Thyroid gland (tissue), 4 donors: Measurements from ENCODE around the gene USP16. TPM values are rescaled to one million over a fixed set of nuclear protein-coding genes. Genes with fewer than 3 reads are reported as not detected.

ENCODE experiments used
- DNase-seq, 2 donors: peaks; one replicate each; pipeline ENCODE4 v3.0.0-alpha.2; 2019
- H3K27ac ChIP-seq, 3 donors: fragments of 200-600 bp; sonication (generic); 1 replicate in 2 of 3; 2 replicates in 1 of 3; pipeline ENCODE4 v1.5.1; 2016 to 2019; ENCODE audit warnings: mild to moderate bottlenecking in 1 of 3, moderate library complexity in 1 of 3
- H3K27me3 ChIP-seq: fragments of 200-600 bp; sonication (generic); one replicate; pipeline ENCODE4 v1.5.1; 2019
- H3K36me3 ChIP-seq, 2 donors: fragments of 200-600 bp; sonication (generic); one replicate each; pipeline ENCODE4 v1.5.1; 2016 to 2019
- H3K4me1 ChIP-seq, 2 donors: fragments of 200-600 bp; sonication (generic); one replicate each; pipeline ENCODE4 v1.5.1; 2017 to 2019
- H3K4me3 ChIP-seq, 3 donors: fragments of 200-600 bp; sonication (generic); replicated peaks in 1 of 3; 1 replicate in 2 of 3; 2 replicates in 1 of 3; pipeline ENCODE4 v1.5.1; 2016; ENCODE audit warnings: mild to moderate bottlenecking in 1 of 3
- H3K9me3 ChIP-seq: fragments of 200-600 bp; sonication (generic); one replicate; pipeline ENCODE4 v1.5.1; 2017
- POLR2A ChIP-seq, 2 donors: fragments of 450-650 bp; IDR thresholded peaks; one replicate each; pipeline ENCODE4 v1.6.1; 2017; ENCODE audit warnings: antibody characterized with exemption in 2 of 2, mild to moderate bottlenecking in 2 of 2, moderate library complexity in 1 of 2
- whole genome bisulfite sequencing, 2 donors: methylation state at CpG; one replicate each; pipeline ENCODE4 v1.1.5; 2017; 5-methylcytosine and 5-hydroxymethylcytosine counted together
- intact Hi-C: fragments of 100-400 bp; cut with DNase I; formaldehyde crosslinking; loops from one replicate; pipeline ENCODE4 v1.15.1; 2023
- total RNA-seq, 4 donors: library from RNA; depleted of rRNA; stranded (reverse); fragments of >200 nt; gene quantifications; one replicate each; pipeline ENCODE4 v1.2.3, GENCODE V29; 2016
- TF ChIP-seq, protein P1 (sequence below), 6 experiments: fragments of 200-600 bp in 3 of 6; fragments of 450-650 bp in 3 of 6; sonication (generic) in 3 of 6; IDR thresholded peaks; one replicate each; pipeline ENCODE4 v1.5.1; 2016 to 2019; ENCODE audit warnings: antibody characterized with exemption in 6 of 6, mild to moderate bottlenecking in 2 of 6, inconsistent platforms in 1 of 6, moderate library complexity in 1 of 6

The USP16 gene
- total RNA-seq, 4 donors from 2014 or later, result 40.0 to 53.4 (median 45.7) TPM

DNA sequence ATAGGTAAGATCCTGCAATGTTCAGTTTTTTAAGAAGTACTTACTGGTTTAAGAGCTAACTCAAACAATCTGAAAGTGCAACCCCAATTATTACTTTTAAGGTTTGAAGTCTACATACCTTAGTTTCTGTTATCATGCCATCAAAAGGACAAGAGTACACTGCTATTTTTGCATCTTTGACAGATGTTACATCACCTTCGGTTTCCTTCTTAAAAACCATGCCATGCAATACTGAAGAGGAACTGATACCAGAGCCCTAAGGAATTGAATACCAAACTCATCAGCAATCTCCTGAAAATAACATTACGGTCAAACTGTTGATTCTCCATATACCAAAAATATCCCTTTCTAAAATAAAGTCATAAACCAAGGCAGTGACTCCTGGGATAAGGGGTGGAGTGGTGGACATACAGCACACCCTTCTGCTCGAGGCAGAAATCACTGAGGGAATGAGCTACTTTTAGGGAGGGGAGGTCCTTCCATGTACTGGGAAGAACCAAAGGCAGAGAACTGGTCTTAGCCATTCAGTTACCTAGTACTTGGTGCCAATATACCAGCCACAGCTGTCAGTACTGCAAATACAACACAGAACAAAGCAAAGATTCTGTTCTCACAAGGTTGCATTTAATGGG is 40.5 kb downstream of the USP16 start:
- 82 to 87% methylated on average over 3 of the region's 3 CpGs for WGBS, 2 donors

DNA sequence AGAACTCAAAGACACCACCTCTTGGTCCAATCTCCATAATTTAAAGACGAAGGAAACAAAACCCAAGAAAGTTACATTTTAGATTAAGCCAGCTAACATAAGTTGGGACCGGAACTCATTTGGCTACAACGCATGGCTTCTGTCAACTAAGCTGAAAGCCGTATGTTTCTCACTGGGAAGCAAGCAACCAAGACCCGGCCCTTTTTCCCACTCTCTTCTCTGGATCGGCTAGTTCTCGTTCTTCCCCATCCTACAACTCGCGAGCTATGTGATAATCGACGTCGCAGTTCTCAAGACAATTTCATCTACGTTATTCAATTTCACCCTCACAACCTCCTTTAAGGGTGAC is 48.4 kb downstream of the USP16 start:
- 0% methylated on average over 13 of the region's 13 CpGs for WGBS, 2 donors
- H3K4me3 ChIP-seq, result peak overlapping the region; percentile 72 to 96 (median 95)
- H3K4me1 ChIP-seq, result peaks cover 17% of the 10 kb centered on the region in 2 donors
- peaks cover 8 to 14% of the 10 kb centered on the region in 2 donors for H3K36me3 ChIP-seq
- no peaks in the 10 kb centered on the region for H3K9me3 ChIP-seq
- intact Hi-C loops, result loop anchor here (5.0 kb wide), 1 partner anchor 46 kb away; no protein-coding TSS in a partner anchor
- H3K27me3 ChIP-seq, result no peaks in the 10 kb centered on the region
- peak overlapping the region in 2 of 3 donors; percentile 84 to 92 for H3K27ac ChIP-seq
- TF ChIP-seq, protein P1, sequence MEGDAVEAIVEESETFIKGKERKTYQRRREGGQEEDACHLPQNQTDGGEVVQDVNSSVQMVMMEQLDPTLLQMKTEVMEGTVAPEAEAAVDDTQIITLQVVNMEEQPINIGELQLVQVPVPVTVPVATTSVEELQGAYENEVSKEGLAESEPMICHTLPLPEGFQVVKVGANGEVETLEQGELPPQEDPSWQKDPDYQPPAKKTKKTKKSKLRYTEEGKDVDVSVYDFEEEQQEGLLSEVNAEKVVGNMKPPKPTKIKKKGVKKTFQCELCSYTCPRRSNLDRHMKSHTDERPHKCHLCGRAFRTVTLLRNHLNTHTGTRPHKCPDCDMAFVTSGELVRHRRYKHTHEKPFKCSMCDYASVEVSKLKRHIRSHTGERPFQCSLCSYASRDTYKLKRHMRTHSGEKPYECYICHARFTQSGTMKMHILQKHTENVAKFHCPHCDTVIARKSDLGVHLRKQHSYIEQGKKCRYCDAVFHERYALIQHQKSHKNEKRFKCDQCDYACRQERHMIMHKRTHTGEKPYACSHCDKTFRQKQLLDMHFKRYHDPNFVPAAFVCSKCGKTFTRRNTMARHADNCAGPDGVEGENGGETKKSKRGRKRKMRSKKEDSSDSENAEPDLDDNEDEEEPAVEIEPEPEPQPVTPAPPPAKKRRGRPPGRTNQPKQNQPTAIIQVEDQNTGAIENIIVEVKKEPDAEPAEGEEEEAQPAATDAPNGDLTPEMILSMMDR (IDR thresholded peaks at IDR 0.05), result no peak
- TF ChIP-seq POLR2A (IDR thresholded peaks at IDR 0.05), result no peak
- DNase-seq, result no peak

More for the DNA sequence above, 40.5 kb downstream of the USP16 start:
- H3K4me3 ChIP-seq, result no peak overlapping the region
- H3K27me3 ChIP-seq, result no peaks in the 10 kb centered on the region
- H3K9me3 ChIP-seq, result no peaks in the 10 kb centered on the region
- TF ChIP-seq, protein P1 (IDR thresholded peaks at IDR 0.05), result no peak
- TF ChIP-seq POLR2A (IDR thresholded peaks at IDR 0.05), result no peak
- no peak for DNase-seq
- intact Hi-C loops, result no loop called here
- H3K4me1 ChIP-seq, result no peaks in the 10 kb centered on the region
- peaks cover 68 to 84% of the 10 kb centered on the region in 2 donors for H3K36me3 ChIP-seq
- H3K27ac ChIP-seq, result no peak overlapping the region

DNA sequence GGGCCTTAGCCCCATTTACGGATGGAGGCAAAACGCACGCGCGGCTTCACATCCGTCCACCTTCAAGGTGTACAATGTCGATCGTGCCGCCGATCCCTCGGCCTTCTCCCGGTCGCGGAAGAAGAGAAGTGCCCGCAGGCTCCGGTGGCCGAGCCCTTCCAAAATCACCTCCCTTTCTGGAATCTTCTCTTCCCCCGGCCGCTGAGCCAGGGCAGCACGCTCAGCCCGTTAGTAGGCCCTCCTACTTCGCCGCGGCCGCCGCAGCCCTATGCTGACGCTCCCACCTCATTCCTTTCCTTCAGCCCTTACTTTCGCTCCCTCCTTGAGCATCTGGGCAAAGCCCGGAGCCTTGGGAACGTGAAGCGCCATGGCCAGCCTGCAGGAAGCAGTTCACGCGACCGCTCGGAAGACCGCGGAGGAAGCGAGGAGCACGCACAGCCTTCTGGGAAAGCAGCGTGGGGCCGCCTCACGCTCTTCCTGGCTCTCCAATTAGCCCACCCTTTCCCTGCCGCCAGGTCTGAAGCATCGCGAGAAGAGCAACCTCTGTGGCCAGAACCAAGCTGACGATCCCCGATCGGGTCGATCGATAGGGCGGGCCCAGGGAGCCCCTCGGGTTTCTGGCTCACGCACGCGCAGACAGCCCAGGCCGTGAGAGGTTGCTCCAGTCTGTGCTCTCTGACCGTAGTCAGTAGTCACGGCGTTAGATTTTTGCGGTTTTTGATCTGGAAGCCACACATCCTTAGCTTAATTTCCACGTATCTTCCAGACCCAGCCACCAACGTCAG is 48.9 kb downstream of the USP16 start, which contains the start of gene CCT8:
TSS of gene CCT8 (minus strand) at position 427 of the 785 bp plus-strand sequence. CDS start at position 369, 58 bp downstream.
- WGBS, 2 donors, result 0 to 1% methylated on average over 54 to 56 of the region's 62 CpGs
- Histone ChIP-seq H3K36me3 (peaks cover 3 to 9% of the 10 kb centered on the region in 2 donors), H3K27me3 (no peaks in the 10 kb centered on the region), H3K4me3 (peak within 1 kb of the TSS; percentile 72 to 96 (median 95)), H3K4me1 (peaks cover 17% of the 10 kb centered on the region in 2 donors), H3K9me3 (no peaks in the 10 kb centered on the region), H3K27ac (peak within 1 kb of the TSS; percentile 71 to 92 (median 87))
- intact Hi-C loops, result loop anchor here (5.0 kb wide), 1 partner anchor 46 kb away; no protein-coding TSS in a partner anchor
- peak; percentile 5 to 89 for TF ChIP-seq POLR2A (IDR thresholded peaks at IDR 0.05)
- TF ChIP-seq, protein P1 (IDR thresholded peaks at IDR 0.05), result peak in 1 of 6 experiments; percentile 8
- DNase-seq, result peak; percentile 99

DNA sequence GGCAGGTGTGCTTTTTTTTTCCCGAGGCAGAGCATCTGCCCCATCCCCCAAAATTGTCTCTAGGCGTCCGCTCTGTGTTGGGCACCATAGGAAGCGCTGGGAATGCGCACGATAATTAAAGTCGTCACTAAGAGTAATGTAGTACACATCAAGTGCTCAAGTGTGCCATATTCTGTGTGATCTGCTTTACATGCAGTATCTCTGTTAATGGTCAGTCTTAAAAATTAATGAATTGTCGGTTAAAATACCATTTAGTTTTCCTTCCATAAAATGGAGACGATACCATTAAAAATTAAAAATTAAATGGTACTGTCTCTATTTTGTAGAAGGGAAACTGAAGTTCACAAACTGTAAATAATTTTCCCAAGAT is 49.5 kb downstream of the USP16 start:
- Histone ChIP-seq H3K27ac (peak overlapping the region; percentile 37 to 92 (median 87)), H3K4me1 (peaks cover 17% of the 10 kb centered on the region in 2 donors), H3K36me3 (peaks cover 0 to 6% of the 10 kb centered on the region in 2 donors), H3K9me3 (no peaks in the 10 kb centered on the region), H3K27me3 (no peaks in the 10 kb centered on the region), H3K4me3 (peak overlapping the region in 2 of 3 donors; percentile 10 to 96)
- 14 to 16% methylated on average over 9 of the region's 9 CpGs for WGBS, 2 donors
- intact Hi-C loops, result loop anchor here (5.0 kb wide), 1 partner anchor 47 kb away; no protein-coding TSS in a partner anchor
- TF ChIP-seq POLR2A (IDR thresholded peaks at IDR 0.05), result no peak
- TF ChIP-seq, protein P1 (IDR thresholded peaks at IDR 0.05), result no peak
- no peak for DNase-seq
